ENCODE results near the gene MAML2.

DNA sequence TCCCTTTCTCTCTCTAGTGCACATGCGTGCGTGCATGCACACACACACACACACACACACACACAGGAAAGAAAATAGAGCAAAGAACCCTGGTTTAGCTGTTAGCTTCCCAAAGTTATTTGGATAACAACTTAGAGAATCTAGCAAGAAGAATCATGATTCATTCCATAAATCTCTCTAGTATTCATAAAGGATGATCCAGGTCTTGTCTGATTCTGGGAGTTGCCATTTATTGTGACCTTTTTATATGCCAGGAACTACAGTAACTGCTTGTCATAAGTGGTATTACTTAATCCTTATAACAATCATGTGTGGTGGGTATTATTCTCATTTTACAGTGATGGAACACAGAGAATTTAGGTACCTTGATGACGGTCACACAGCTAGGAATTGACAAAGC lies 277.6 kb downstream of the MAML2 start:
- TF ChIP-seq, protein P1, sequence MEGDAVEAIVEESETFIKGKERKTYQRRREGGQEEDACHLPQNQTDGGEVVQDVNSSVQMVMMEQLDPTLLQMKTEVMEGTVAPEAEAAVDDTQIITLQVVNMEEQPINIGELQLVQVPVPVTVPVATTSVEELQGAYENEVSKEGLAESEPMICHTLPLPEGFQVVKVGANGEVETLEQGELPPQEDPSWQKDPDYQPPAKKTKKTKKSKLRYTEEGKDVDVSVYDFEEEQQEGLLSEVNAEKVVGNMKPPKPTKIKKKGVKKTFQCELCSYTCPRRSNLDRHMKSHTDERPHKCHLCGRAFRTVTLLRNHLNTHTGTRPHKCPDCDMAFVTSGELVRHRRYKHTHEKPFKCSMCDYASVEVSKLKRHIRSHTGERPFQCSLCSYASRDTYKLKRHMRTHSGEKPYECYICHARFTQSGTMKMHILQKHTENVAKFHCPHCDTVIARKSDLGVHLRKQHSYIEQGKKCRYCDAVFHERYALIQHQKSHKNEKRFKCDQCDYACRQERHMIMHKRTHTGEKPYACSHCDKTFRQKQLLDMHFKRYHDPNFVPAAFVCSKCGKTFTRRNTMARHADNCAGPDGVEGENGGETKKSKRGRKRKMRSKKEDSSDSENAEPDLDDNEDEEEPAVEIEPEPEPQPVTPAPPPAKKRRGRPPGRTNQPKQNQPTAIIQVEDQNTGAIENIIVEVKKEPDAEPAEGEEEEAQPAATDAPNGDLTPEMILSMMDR (IDR thresholded peaks at IDR 0.05): no peak
- TF ChIP-seq POLR2AphosphoS5 (IDR thresholded peaks at IDR 0.05) (no peak), POLR2A (IDR thresholded peaks at IDR 0.05) (no peak)

All from stomach (tissue), 4 donors.